Skeletal muscle satellite cell (primary cell): ENCODE results near the gene HMOX1.

ENCODE experiments used
- H3K27me3 ChIP-seq: 2 replicates; pipeline ENCODE4 v1.7.0; 2013; ENCODE audit warnings: low read length; ENCODE audit not compliant: control insufficient read depth, insufficient read depth
- H3K36me3 ChIP-seq: 2 replicates; pipeline ENCODE4 v1.7.0; 2013; ENCODE audit warnings: mild to moderate bottlenecking, control low read depth, low read length; ENCODE audit not compliant: insufficient read depth
- H3K4me1 ChIP-seq: 2 replicates; pipeline ENCODE4 v1.7.0; 2013; ENCODE audit warnings: low read length; ENCODE audit not compliant: control insufficient read depth, insufficient read depth
- H3K4me2 ChIP-seq: 2 replicates; pipeline ENCODE4 v1.7.0; 2013; ENCODE audit warnings: mild to moderate bottlenecking, low read length
- H3K4me3 ChIP-seq: 2 replicates; pipeline ENCODE4 v1.7.0; 2013; ENCODE audit warnings: low read length
- H3K9ac ChIP-seq: 2 replicates; pipeline ENCODE4 v1.7.0; 2013; ENCODE audit warnings: mild to moderate bottlenecking, low read depth, low read length, moderate library complexity
- H3K9me3 ChIP-seq: replicated peaks from 2 replicates; pipeline ENCODE4 v1.7.0; 2013; ENCODE audit warnings: mild to moderate bottlenecking, control low read depth, low read length

Gene HMOX1

GRCh38 chr22:35344956-35345690, 35.8 kb upstream of the HMOX1 start:
- H3K4me1 ChIP-seq, result no peaks in the 10 kb centered on the region
- H3K4me3 ChIP-seq, result no peak overlapping the region
- no peak overlapping the region for H3K9ac ChIP-seq
- no peaks in the 10 kb centered on the region for H3K27me3 ChIP-seq
- no peak overlapping the region for H3K4me2 ChIP-seq
- H3K9me3 ChIP-seq, result no peaks in the 10 kb centered on the region
- H3K36me3 ChIP-seq, result peaks cover 55% of the 10 kb centered on the region

GRCh38 chr22:35345808-35346505, 34.9 kb upstream of the HMOX1 start:
- Histone ChIP-seq H3K27me3 (no peaks in the 10 kb centered on the region), H3K4me2 (no peak overlapping the region), H3K36me3 (peaks cover 49% of the 10 kb centered on the region), H3K9me3 (no peaks in the 10 kb centered on the region), H3K9ac (no peak overlapping the region), H3K4me3 (no peak overlapping the region), H3K4me1 (no peaks in the 10 kb centered on the region)

- Histone ChIP-seq H3K27me3 (no peaks in the 10 kb centered on the region), H3K4me3 (no peak overlapping the region), H3K9me3 (no peaks in the 10 kb centered on the region), H3K4me2 (no peak overlapping the region), H3K4me1 (peaks cover 7% of the 10 kb centered on the region), H3K36me3 (peaks cover 43% of the 10 kb centered on the region), H3K9ac (no peak overlapping the region)
Measured at GRCh38 chr22:35346596-35347220, 34.2 kb upstream of the HMOX1 start.

- peaks cover 11% of the 10 kb centered on the region for H3K4me1 ChIP-seq
Measured at GRCh38 chr22:35347462-35347861, 33.4 kb upstream of the HMOX1 start.

GRCh38 chr22:35348026-35348590, 32.8 kb upstream of the HMOX1 start:
- H3K9me3 ChIP-seq, result no peaks in the 10 kb centered on the region
- peaks cover 15% of the 10 kb centered on the region for H3K4me1 ChIP-seq
- no peak overlapping the region for H3K4me3 ChIP-seq
- peaks cover 33% of the 10 kb centered on the region for H3K36me3 ChIP-seq
- H3K4me2 ChIP-seq, result no peak overlapping the region
- no peaks in the 10 kb centered on the region for H3K27me3 ChIP-seq
- H3K9ac ChIP-seq, result no peak overlapping the region

More at GRCh38 chr22:35347462-35347861, 33.4 kb upstream of the HMOX1 start:
- H3K9ac ChIP-seq, result no peak overlapping the region
- no peak overlapping the region for H3K4me2 ChIP-seq
- peaks cover 38% of the 10 kb centered on the region for H3K36me3 ChIP-seq
- H3K4me3 ChIP-seq, result no peak overlapping the region
- no peaks in the 10 kb centered on the region for H3K27me3 ChIP-seq
- no peaks in the 10 kb centered on the region for H3K9me3 ChIP-seq

GRCh38 chr22:35348703-35349102, 32.2 kb upstream of the HMOX1 start:
- no peak overlapping the region for H3K9ac ChIP-seq
- H3K4me3 ChIP-seq, result no peak overlapping the region
- no peaks in the 10 kb centered on the region for H3K27me3 ChIP-seq
- no peak overlapping the region for H3K4me2 ChIP-seq
- peaks cover 15% of the 10 kb centered on the region for H3K4me1 ChIP-seq
- peaks cover 27% of the 10 kb centered on the region for H3K36me3 ChIP-seq
- no peaks in the 10 kb centered on the region for H3K9me3 ChIP-seq

- Histone ChIP-seq H3K4me2 (no peak overlapping the region), H3K4me3 (no peak overlapping the region), H3K27me3 (no peaks in the 10 kb centered on the region), H3K36me3 (peaks cover 25% of the 10 kb centered on the region), H3K9me3 (no peaks in the 10 kb centered on the region), H3K9ac (no peak overlapping the region), H3K4me1 (peaks cover 15% of the 10 kb centered on the region)
Measured at GRCh38 chr22:35349368-35349703, 31.6 kb upstream of the HMOX1 start.

- Histone ChIP-seq H3K9me3 (no peaks in the 10 kb centered on the region), H3K9ac (peak overlapping the region; percentile 6), H3K4me1 (peaks cover 15% of the 10 kb centered on the region), H3K4me2 (peak overlapping the region; percentile 54), H3K4me3 (no peak overlapping the region), H3K36me3 (peaks cover 20% of the 10 kb centered on the region), H3K27me3 (no peaks in the 10 kb centered on the region)
Measured at GRCh38 chr22:35349704-35350538, 31.0 kb upstream of the HMOX1 start.

GRCh38 chr22:35350539-35351503, 30.1 kb upstream of the HMOX1 start:
- peaks cover 18% of the 10 kb centered on the region for H3K4me1 ChIP-seq
- no peaks in the 10 kb centered on the region for H3K27me3 ChIP-seq
- no peaks in the 10 kb centered on the region for H3K9me3 ChIP-seq
- peaks cover 14% of the 10 kb centered on the region for H3K36me3 ChIP-seq
- H3K4me3 ChIP-seq, result peak overlapping the region; percentile 73
- H3K4me2 ChIP-seq, result peak overlapping the region; percentile 96
- peak overlapping the region; percentile 80 for H3K9ac ChIP-seq
